ENCODE data around the gene NPEPPS. TPM values are rescaled to one million over a fixed set of nuclear protein-coding genes. Genes with fewer than 3 reads are reported as not detected.
"Not testable (repeated sequence)": the region's sequence is repeated elsewhere in the genome, so short reads cannot be mapped to it uniquely, and the experiment has no call there.

The NPEPPS gene
- total RNA-seq, 1 donor from 2014 or later, result 150 TPM

- not testable (repeated sequence) for H3K36me3 Mint-ChIP-seq; H3K27me3 Mint-ChIP-seq; H3K27ac Mint-ChIP-seq; H3K4me3 Mint-ChIP-seq; H3K9me3 Mint-ChIP-seq; H3K4me1 Mint-ChIP-seq (ENCODE audit: unreplicated experiment); DNase-seq (ENCODE audit: extremely low spot score, unreplicated experiment)
Measured at GRCh38 chr17:47586378-47587055, 55.6 kb downstream of the NPEPPS start.

- not testable (repeated sequence) for DNase-seq (ENCODE audit: extremely low spot score, unreplicated experiment); H3K27ac Mint-ChIP-seq; H3K9me3 Mint-ChIP-seq; H3K4me3 Mint-ChIP-seq; H3K4me1 Mint-ChIP-seq (ENCODE audit: unreplicated experiment); H3K27me3 Mint-ChIP-seq
- peaks cover 14% of the 10 kb centered on the region for H3K36me3 Mint-ChIP-seq
Measured at GRCh38 chr17:47593522-47593921, 62.6 kb downstream of the NPEPPS start.

- Mint-ChIP-seq H3K27me3 (no peaks in the 10 kb centered on the region), H3K27ac (peak overlapping the region; percentile 52), H3K4me3 (no peak overlapping the region), H3K4me1 (ENCODE audit: unreplicated experiment) (peaks cover 22% of the 10 kb centered on the region), H3K9me3 (no peaks in the 10 kb centered on the region), H3K36me3 (peaks cover 39% of the 10 kb centered on the region)
- no peak for DNase-seq (ENCODE audit: extremely low spot score, unreplicated experiment)
- no peak for TF ChIP-seq CTCF (conservative IDR thresholded peaks at IDR 0.05)
Measured at GRCh38 chr17:47603830-47604597, 73.1 kb downstream of the NPEPPS start.

GRCh38 chr17:47604598-47604927, 73.7 kb downstream of the NPEPPS start:
- DNase-seq (ENCODE audit: extremely low spot score, unreplicated experiment), result no peak
- Mint-ChIP-seq H3K4me3 (peak overlapping the region; percentile 21), H3K27ac (peak overlapping the region; percentile 52), H3K36me3 (peaks cover 37% of the 10 kb centered on the region), H3K4me1 (ENCODE audit: unreplicated experiment) (peaks cover 22% of the 10 kb centered on the region), H3K27me3 (no peaks in the 10 kb centered on the region), H3K9me3 (no peaks in the 10 kb centered on the region)
- no peak for TF ChIP-seq CTCF (conservative IDR thresholded peaks at IDR 0.05)

GRCh38 chr17:47605011-47605410, 74.1 kb downstream of the NPEPPS start:
- Mint-ChIP-seq H3K27ac (no peak overlapping the region), H3K27me3 (no peaks in the 10 kb centered on the region), H3K9me3 (no peaks in the 10 kb centered on the region), H3K4me1 (ENCODE audit: unreplicated experiment) (peaks cover 22% of the 10 kb centered on the region), H3K36me3 (peaks cover 41% of the 10 kb centered on the region), H3K4me3 (no peak overlapping the region)
- no peak for TF ChIP-seq CTCF (conservative IDR thresholded peaks at IDR 0.05)
- DNase-seq (ENCODE audit: extremely low spot score, unreplicated experiment), result no peak

- peak overlapping the region; percentile 4 for H3K4me3 Mint-ChIP-seq
- H3K27me3 Mint-ChIP-seq, result no peaks in the 10 kb centered on the region
- peaks cover 39% of the 10 kb centered on the region for H3K36me3 Mint-ChIP-seq
- H3K27ac Mint-ChIP-seq, result peak overlapping the region; percentile 63
- peaks cover 22% of the 10 kb centered on the region for H3K4me1 Mint-ChIP-seq (ENCODE audit: unreplicated experiment)
- TF ChIP-seq CTCF (conservative IDR thresholded peaks at IDR 0.05), result no peak
- H3K9me3 Mint-ChIP-seq, result no peaks in the 10 kb centered on the region
- DNase-seq (ENCODE audit: extremely low spot score, unreplicated experiment), result no peak
Measured at GRCh38 chr17:47607481-47607880, 76.6 kb downstream of the NPEPPS start.
